ENCODE measurements around the gene SMIM12.

DNA sequence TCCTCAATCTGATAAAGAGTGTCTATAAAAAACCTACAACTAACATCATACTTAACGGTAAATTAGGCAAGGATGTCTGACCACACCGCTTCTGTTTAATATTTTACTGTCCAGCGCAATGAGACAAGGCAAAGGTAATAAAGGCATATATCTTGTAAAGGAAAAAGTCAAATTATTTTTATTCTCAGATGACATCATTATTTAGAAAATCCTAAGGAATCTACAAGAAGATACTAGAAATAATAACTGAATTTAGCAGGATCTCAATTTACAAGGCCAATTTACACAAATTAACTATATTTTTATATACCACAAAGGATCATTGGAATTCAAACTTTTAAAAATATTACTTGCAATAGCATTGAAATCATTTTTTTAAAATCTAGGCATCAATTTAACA lies 37.3 kb downstream of the SMIM12 start:
- no peak for TF ChIP-seq CTCF (IDR thresholded peaks at IDR 0.05)
- TF ChIP-seq EZH2 (IDR thresholded peaks at IDR 0.05): no peak
- TF ChIP-seq EZH2phosphoT487 (IDR thresholded peaks at IDR 0.05): no peak

All from neural progenitor cell (in vitro differentiated cells).